A673 (cell line): ENCODE results near the gene BCR.

Experiments used
- EZH2 ChIP-seq: fragments of 200-600 bp; sonication (generic); IDR thresholded peaks from 2 replicates; pipeline ENCODE4 v1.6.1; 2017; ENCODE audit warnings: borderline replicate concordance, low read depth, mild to moderate bottlenecking, mixed read lengths, antibody characterized with exemption, low read length; ENCODE audit not compliant: poor library complexity, severe bottlenecking
- TF ChIP-seq, protein P1 (sequence below): fragments of 300-800, 200-600 bp; sonication (generic); conservative IDR thresholded peaks from 2 replicates; pipeline ENCODE4 v1.5.1; 2017; ENCODE audit warnings: low read depth, mild to moderate bottlenecking, antibody characterized with exemption, low read length, moderate library complexity, mixed read lengths

DNA sequence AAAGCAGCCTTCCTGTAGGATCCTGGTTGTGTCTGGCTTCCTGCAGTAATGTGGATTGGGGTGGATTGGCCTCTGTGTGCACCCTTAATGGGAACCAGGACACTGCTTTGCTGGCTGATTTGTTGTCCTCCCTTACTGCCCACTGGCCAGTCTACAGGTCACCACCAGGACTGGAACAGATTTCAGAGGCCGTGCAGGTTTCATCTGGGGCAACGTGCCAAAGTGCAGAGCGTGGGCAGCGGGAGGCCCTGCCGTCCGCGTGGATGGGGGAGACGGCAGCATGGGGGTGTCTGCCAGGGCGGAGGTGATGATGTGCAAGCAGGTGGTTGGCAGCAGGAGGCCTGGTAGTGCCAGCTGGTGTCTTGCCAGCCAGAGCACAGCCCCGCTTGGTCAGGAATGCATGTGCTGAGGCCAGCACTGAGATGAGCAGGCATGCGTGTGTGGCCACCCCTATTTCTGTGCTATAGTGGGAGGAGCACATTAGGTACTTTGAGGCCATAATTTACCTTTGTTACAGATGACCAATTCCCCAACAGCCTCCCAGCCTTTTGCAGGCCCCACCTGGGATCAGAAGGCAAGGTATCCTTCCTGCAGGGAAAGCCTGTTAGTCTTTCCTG is 24.3 kb downstream of the BCR start:
- TF ChIP-seq, protein P1, sequence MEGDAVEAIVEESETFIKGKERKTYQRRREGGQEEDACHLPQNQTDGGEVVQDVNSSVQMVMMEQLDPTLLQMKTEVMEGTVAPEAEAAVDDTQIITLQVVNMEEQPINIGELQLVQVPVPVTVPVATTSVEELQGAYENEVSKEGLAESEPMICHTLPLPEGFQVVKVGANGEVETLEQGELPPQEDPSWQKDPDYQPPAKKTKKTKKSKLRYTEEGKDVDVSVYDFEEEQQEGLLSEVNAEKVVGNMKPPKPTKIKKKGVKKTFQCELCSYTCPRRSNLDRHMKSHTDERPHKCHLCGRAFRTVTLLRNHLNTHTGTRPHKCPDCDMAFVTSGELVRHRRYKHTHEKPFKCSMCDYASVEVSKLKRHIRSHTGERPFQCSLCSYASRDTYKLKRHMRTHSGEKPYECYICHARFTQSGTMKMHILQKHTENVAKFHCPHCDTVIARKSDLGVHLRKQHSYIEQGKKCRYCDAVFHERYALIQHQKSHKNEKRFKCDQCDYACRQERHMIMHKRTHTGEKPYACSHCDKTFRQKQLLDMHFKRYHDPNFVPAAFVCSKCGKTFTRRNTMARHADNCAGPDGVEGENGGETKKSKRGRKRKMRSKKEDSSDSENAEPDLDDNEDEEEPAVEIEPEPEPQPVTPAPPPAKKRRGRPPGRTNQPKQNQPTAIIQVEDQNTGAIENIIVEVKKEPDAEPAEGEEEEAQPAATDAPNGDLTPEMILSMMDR: no peak
- TF ChIP-seq EZH2: no peak
